ENCODE data around the gene PXMP2. TPM values are rescaled to one million over a fixed set of nuclear protein-coding genes. Genes with fewer than 3 reads are reported as not detected.

PXMP2 gene
- total RNA-seq, 4 donors from 2014 or later = 39.7 to 68.4 (median 55.8) TPM

DNA sequence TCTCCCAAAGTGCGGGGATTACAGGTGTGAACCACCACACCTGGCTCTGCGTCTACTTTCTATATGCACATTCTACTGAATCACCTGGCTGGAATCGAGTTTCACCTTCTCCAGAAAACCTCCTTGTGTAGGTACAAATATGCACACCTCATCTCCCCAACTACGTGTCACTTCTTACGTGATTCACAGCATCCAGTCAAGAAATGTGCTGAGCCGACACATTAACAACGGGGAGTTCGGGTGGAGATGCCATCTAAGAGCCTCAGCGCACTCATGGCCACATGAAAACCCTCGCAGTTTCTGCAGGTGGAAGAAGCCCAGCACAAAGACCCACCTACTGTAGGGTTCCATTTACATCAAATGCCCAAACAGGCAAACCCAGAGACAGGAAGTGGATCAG lies 39.5 kb upstream of the PXMP2 start:
- Histone ChIP-seq H3K9me3 (no peaks in the 10 kb centered on the region), H3K36me3 (peaks cover 29 to 87% (median 57%) of the 10 kb centered on the region in 4 donors), H3K4me1 (no peaks in the 10 kb centered on the region), H3K27ac (replicated peaks in 1 of 4) (no peak overlapping the region), H3K4me3 (no peak overlapping the region), H3K27me3 (no peaks in the 10 kb centered on the region)
- intact Hi-C loops (cut with DNase I) = no loop called here
- TF ChIP-seq POLR2A (IDR thresholded peaks at IDR 0.05; ENCODE audit: low read depth) = no peak
- TF ChIP-seq POLR2AphosphoS5 (IDR thresholded peaks at IDR 0.05) = no peak
- TF ChIP-seq EP300 (IDR thresholded peaks at IDR 0.05) = no peak
- TF ChIP-seq, protein P1, sequence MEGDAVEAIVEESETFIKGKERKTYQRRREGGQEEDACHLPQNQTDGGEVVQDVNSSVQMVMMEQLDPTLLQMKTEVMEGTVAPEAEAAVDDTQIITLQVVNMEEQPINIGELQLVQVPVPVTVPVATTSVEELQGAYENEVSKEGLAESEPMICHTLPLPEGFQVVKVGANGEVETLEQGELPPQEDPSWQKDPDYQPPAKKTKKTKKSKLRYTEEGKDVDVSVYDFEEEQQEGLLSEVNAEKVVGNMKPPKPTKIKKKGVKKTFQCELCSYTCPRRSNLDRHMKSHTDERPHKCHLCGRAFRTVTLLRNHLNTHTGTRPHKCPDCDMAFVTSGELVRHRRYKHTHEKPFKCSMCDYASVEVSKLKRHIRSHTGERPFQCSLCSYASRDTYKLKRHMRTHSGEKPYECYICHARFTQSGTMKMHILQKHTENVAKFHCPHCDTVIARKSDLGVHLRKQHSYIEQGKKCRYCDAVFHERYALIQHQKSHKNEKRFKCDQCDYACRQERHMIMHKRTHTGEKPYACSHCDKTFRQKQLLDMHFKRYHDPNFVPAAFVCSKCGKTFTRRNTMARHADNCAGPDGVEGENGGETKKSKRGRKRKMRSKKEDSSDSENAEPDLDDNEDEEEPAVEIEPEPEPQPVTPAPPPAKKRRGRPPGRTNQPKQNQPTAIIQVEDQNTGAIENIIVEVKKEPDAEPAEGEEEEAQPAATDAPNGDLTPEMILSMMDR (IDR thresholded peaks at IDR 0.05) = no peak
- 92% methylated on average over 10 of the region's 10 CpGs for WGBS
- DNase-seq (ENCODE audit: extremely low spot score) = no peak

DNA sequence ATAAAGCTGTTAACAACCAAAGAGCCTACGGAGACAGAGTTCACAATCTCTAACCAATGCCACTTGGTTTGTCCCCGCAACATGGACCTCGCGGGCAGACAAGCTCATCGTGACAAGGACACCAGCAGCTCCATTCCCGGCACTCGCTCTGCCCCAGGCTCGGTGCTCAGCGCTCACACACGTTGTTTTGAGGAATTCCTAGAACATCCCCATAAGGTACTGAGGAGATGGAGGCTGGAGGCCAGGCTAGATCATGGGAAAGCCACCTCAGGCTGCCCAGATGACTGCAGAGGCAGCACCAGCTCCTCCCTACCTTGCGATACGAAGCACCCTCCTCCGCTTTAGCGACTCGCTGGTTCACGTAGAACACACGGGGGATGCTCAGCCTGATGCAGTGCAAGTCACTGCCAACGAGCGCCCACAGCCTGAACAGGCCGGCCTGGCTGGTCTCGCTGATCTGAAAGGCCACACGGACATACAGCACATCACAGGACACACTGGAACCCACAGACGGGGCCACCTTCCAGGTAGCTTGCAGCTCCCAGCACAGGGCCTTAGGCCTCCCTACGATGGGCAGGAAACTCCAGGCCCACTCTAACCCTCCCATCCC lies 38.7 kb upstream of the PXMP2 start:
- Histone ChIP-seq H3K27me3 (no peaks in the 10 kb centered on the region), H3K36me3 (peaks cover 29 to 87% (median 55%) of the 10 kb centered on the region in 4 donors), H3K4me1 (no peaks in the 10 kb centered on the region), H3K4me3 (no peak overlapping the region), H3K9me3 (no peaks in the 10 kb centered on the region), H3K27ac (replicated peaks in 1 of 4) (no peak overlapping the region)
- DNase-seq (ENCODE audit: extremely low spot score) = no peak
- intact Hi-C loops (cut with DNase I) = no loop called here
- TF ChIP-seq POLR2A (IDR thresholded peaks at IDR 0.05; ENCODE audit: low read depth) = no peak
- no peak for TF ChIP-seq POLR2AphosphoS5 (IDR thresholded peaks at IDR 0.05)
- TF ChIP-seq, protein P1 (IDR thresholded peaks at IDR 0.05) = no peak
- no peak for TF ChIP-seq EP300 (IDR thresholded peaks at IDR 0.05)
- WGBS = 94% methylated on average over 22 of the region's 24 CpGs

DNA sequence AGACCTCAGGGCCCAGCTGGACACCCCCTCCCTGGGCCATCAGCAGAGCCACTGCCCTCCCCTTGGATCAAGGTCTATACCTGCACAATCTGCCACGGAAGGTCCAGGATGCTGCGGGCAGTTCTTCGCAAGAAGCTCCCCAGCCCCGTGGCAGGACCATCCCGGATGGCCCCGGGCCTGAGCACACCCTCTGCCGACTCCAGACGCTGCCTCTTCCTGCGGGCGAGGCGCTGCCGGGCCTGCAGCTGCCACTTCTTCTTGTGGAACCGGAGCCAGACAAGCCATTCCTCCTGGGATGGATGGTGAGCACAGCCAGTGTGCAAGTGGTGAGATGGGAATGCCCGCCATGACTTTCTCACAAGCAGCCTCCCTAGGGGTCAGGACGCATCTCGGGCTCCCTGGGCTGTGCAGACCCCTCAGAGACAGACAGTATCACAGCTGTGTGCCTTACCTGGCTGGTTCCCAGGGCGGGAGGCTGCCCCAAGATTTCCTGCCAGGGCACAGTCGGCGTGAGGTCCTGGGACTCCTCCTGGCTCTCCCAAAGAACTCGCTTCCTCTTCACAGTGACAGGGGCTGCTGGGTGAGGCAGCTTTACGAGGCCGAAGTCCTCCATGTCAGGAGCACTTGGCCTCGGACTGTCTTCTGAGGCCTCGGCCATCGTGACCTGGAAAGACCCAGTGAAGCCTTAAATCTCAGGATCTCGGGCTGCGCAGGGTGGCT lies 38.0 kb upstream of the PXMP2 start:
- DNase-seq (ENCODE audit: extremely low spot score) = no peak
- intact Hi-C loops (cut with DNase I) = no loop called here
- Histone ChIP-seq H3K27ac (replicated peaks in 1 of 4) (no peak overlapping the region), H3K4me1 (no peaks in the 10 kb centered on the region), H3K36me3 (peaks cover 35 to 90% (median 58%) of the 10 kb centered on the region in 4 donors), H3K4me3 (no peak overlapping the region), H3K27me3 (no peaks in the 10 kb centered on the region), H3K9me3 (no peaks in the 10 kb centered on the region)
- 97% methylated on average over 18 of the region's 27 CpGs for WGBS
- TF ChIP-seq EP300 (IDR thresholded peaks at IDR 0.05) (no peak), POLR2A (IDR thresholded peaks at IDR 0.05; ENCODE audit: low read depth) (no peak), POLR2AphosphoS5 (IDR thresholded peaks at IDR 0.05) (no peak)
- TF ChIP-seq, protein P1 (IDR thresholded peaks at IDR 0.05) = no peak

DNA sequence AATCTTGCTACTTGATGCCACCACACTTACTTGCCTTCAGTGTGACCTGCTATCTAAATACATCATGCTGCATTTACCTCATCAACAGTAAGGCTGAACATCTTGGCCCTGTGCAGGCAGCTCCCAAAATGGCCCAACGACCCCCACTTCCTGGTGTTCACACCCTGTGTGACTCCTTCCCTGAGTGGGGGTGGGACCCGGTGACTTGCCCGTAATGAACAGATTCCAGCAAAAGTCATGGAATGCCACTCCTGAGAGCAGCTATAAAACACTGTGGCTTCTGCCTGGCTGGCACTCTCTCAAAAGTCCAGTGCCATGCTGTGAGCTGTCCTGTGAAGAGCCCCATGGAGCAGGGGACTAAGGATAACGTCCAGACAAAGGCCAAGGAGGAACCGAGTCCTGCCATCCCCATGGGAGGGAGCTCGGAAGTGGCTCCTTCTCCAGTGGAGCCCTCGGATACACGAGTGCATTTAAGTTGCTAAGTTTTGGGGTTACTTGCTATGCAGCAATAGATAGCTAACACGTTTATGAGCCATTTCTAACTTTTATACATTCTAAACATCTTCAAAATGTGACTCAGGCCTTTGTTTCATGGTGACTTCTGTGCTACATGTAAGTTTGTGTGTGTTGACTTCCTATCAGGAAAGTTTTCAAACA lies 35.8 kb upstream of the PXMP2 start:
- intact Hi-C loops (cut with DNase I) = no loop called here
- Histone ChIP-seq H3K27ac (replicated peaks in 1 of 4) (no peak overlapping the region), H3K4me1 (no peaks in the 10 kb centered on the region), H3K36me3 (peaks cover 39 to 97% (median 68%) of the 10 kb centered on the region in 4 donors), H3K27me3 (no peaks in the 10 kb centered on the region), H3K9me3 (no peaks in the 10 kb centered on the region), H3K4me3 (no peak overlapping the region)
- TF ChIP-seq, protein P1 (IDR thresholded peaks at IDR 0.05) = no peak
- TF ChIP-seq EP300 (IDR thresholded peaks at IDR 0.05) (no peak), POLR2A (IDR thresholded peaks at IDR 0.05; ENCODE audit: low read depth) (no peak), POLR2AphosphoS5 (IDR thresholded peaks at IDR 0.05) (no peak)
- 84% methylated on average over 8 of the region's 9 CpGs for WGBS
- no peak for DNase-seq (ENCODE audit: extremely low spot score)

All from esophagus muscularis mucosa (tissue), 4 donors.